ENCODE data around the gene CASTOR1. TPM values are rescaled to one million over a fixed set of nuclear protein-coding genes. Genes with fewer than 3 reads are reported as not detected.

The CASTOR1 gene
- total RNA-seq, 1 experiment from 2014 or later, result 10.6 TPM

DNA sequence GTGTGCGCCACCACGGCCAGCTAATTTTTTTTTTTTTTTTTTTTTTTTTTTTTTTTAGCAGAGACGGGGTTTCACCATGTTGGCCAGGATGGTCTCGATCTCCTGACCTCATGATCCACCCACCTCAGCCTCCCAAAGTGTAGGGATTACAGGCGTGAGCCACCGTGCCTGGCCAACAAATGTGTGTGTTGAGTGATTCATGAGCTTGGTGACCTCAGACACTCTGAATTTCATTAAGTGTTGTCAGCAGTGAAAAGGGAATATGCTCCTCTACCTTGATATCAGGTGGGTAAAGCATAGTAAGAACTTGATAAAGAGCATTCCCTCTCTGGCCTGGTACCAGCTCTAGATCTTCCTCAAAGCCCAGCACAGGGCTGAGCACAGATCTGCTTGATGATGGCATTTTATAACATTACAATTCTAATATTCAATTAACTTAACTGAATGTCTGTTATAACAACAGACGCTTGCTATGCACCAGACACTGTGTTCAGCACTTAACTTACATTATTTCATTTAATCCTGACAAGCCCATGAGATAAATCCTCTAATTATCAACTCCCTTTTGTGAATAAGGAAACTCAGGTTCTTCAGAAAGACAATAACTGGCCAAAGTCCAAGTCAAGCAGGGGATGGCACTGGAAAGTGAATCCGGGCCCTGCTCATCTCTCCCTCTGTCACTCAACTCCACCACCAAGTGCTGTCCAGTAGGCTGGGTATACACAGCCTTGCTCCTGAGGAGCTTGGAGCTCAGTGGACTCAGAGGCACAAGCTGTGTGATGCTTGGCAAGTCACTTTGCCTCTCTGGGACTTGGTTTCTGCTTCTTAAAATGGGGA, 24.4 kb upstream of the CASTOR1 start:
- TF ChIP-seq, protein P1, sequence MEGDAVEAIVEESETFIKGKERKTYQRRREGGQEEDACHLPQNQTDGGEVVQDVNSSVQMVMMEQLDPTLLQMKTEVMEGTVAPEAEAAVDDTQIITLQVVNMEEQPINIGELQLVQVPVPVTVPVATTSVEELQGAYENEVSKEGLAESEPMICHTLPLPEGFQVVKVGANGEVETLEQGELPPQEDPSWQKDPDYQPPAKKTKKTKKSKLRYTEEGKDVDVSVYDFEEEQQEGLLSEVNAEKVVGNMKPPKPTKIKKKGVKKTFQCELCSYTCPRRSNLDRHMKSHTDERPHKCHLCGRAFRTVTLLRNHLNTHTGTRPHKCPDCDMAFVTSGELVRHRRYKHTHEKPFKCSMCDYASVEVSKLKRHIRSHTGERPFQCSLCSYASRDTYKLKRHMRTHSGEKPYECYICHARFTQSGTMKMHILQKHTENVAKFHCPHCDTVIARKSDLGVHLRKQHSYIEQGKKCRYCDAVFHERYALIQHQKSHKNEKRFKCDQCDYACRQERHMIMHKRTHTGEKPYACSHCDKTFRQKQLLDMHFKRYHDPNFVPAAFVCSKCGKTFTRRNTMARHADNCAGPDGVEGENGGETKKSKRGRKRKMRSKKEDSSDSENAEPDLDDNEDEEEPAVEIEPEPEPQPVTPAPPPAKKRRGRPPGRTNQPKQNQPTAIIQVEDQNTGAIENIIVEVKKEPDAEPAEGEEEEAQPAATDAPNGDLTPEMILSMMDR (conservative IDR thresholded peaks at IDR 0.05), result no peak
- no peak for TF ChIP-seq EZH2 (IDR thresholded peaks at IDR 0.05; ENCODE audit: low read depth)
- Histone ChIP-seq H4K20me1 (ENCODE audit: insufficient read depth) (peaks cover 13% of the 10 kb centered on the region), H3K27ac (peak overlapping the region; percentile 26), H3K9me3 (ENCODE audit: insufficient read depth, low read depth) (no peaks in the 10 kb centered on the region), H3K4me2 (peak overlapping the region; percentile 27; the same call in 1 of the 2 replicates), H3K79me2 (ENCODE audit: low read depth) (peaks cover 74% of the 10 kb centered on the region), H3K4me3 (no peak overlapping the region), H3K36me3 (ENCODE audit: low read depth) (no peaks in the 10 kb centered on the region), H3K27me3 (ENCODE audit: insufficient read depth, low read depth) (no peaks in the 10 kb centered on the region), H3K9me2 (ENCODE audit: insufficient read depth) (no peaks in the 10 kb centered on the region), H2AFZ (no peak overlapping the region), H3K4me1 (replicated peaks; ENCODE audit: insufficient read depth) (peaks cover 69% of the 10 kb centered on the region), H3F3A (ENCODE audit: insufficient read depth, low read depth) (peaks cover 61% of the 10 kb centered on the region)
- DNase-seq, result peak in 1 of 2 experiments; percentile 58
- intact Hi-C loops (cut with micrococcal nuclease; ENCODE audit: unreplicated experiment), result loop anchor here (2.0 kb wide), 1 partner anchor 23 kb away; no protein-coding TSS in a partner anchor
- BruUV-seq (replicated peaks), result no TSS peak
- POLR2A ChIA-PET (ENCODE audit: unreplicated experiment), result interaction anchor here (0.6 to 0.7 kb wide), 2 partner anchors 23 kb away, joined by 4 to 6 read pairs; no protein-coding TSS in a partner anchor
- CTCF ChIA-PET, result interaction anchor here (1.5 kb wide), 1 partner anchor 13 kb away, joined by 4 read pairs; the partner anchor contains the start of gene TBC1D10A

DNA sequence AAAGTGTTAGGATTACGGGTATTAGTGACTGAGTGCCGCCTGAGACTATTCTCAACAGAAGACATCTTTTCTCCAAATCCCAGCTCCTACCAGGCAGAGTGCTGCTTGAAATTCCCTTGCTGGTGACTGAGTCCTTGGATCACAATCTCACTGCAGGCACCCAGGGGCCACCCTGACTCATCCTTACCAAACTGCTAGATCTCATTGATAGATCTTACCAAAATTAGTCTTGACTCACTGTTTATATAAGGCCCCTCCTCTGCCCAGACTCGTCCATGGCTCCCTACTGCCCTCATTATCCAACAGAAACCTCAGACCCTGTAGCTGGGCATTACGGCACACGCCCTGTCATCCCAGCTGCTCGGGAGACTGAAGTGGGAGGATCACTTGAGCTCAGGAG, 22.7 kb upstream of the CASTOR1 start:
- Histone ChIP-seq H3K9me3 (ENCODE audit: insufficient read depth, low read depth) (no peaks in the 10 kb centered on the region), H4K20me1 (ENCODE audit: insufficient read depth) (peaks cover 13% of the 10 kb centered on the region), H3K4me2 (peak overlapping the region; percentile 77), H3K9me2 (ENCODE audit: insufficient read depth) (no peaks in the 10 kb centered on the region), H3K27me3 (ENCODE audit: insufficient read depth, low read depth) (no peaks in the 10 kb centered on the region), H3K4me1 (replicated peaks; ENCODE audit: insufficient read depth) (peaks cover 84% of the 10 kb centered on the region), H3K27ac (peak overlapping the region; percentile 76), H3K79me2 (ENCODE audit: low read depth) (peaks cover 88% of the 10 kb centered on the region), H3K4me3 (peak overlapping the region; percentile 30; the same call in 1 of the 2 replicates), H3F3A (ENCODE audit: insufficient read depth, low read depth) (peaks cover 67% of the 10 kb centered on the region), H3K36me3 (ENCODE audit: low read depth) (no peaks in the 10 kb centered on the region), H2AFZ (no peak overlapping the region)
- ChIA-PET CTCF (interaction anchor here (1.2 to 1.5 kb wide), 2 partner anchors 14 to 15 kb away, joined by 4 to 6 read pairs; partner anchors contain the start of gene TBC1D10A), POLR2A (ENCODE audit: unreplicated experiment) (interaction anchor here (0.6 kb wide), 2 partner anchors 9 to 280 kb away, joined by 3 to 4 read pairs; partner anchors contain the start of gene PES1)
- DNase-seq, result peak; percentile 65 to 87
- intact Hi-C loops (cut with micrococcal nuclease; ENCODE audit: unreplicated experiment), result loop anchor here (2.0 kb wide), 1 partner anchor 21 kb away; no protein-coding TSS in a partner anchor
- BruUV-seq (replicated peaks), result no TSS peak
- TF ChIP-seq EZH2 (IDR thresholded peaks at IDR 0.05; ENCODE audit: low read depth), result no peak
- TF ChIP-seq, protein P1 (conservative IDR thresholded peaks at IDR 0.05), result no peak

DNA sequence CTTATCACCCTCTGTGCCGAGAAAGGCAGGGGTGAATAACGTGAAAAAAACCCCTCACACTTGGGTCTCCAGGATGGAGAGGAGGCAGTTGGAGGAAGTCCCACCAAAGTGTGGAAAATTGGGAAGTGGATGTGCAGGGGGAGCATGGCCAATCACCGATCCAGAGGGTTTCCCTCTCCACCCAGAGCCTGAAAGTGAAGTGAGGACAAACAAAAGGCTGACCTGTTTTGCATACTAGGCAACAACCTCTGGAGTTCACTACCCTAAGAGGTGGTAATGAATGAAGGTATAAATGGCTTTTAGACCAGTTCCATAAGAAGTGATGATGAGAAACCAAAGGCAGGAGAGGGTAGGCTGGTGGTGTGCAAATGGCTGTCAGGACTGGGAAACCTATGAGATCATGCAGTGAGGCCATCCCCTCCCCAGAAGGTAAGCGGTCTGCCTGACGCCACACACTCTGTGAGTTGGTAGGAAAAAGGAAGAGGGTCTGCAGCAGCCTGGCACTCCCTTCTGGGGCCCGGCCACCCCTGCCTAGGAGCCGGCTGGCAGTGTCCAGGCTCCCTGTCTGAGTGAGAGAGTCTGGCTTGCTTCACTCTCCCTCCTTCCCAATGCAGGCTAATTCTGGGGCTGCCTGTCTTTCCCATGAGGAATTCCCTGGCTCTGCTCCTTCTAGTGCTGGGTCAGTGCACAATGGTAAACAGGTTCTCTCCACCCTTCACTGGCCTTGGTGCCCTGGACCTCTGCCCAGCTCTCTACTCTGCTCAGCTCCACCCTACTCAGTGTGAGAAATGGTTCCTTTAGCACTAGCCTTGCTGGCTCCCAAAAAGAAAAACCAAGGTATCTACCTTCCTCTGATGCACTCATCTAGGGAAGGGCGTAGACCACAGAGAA, 21.8 kb upstream of the CASTOR1 start:
- Histone ChIP-seq H3K4me2 (peak overlapping the region; percentile 77), H3K36me3 (ENCODE audit: low read depth) (no peaks in the 10 kb centered on the region), H3K27me3 (ENCODE audit: insufficient read depth, low read depth) (no peaks in the 10 kb centered on the region), H4K20me1 (ENCODE audit: insufficient read depth) (peaks cover 13% of the 10 kb centered on the region), H3F3A (ENCODE audit: insufficient read depth, low read depth) (peaks cover 68% of the 10 kb centered on the region), H2AFZ (no peak overlapping the region), H3K4me1 (replicated peaks; ENCODE audit: insufficient read depth) (peaks cover 93% of the 10 kb centered on the region), H3K9me2 (ENCODE audit: insufficient read depth) (no peaks in the 10 kb centered on the region), H3K27ac (peak overlapping the region; percentile 76), H3K4me3 (peak overlapping the region; percentile 30; the same call in 1 of the 2 replicates), H3K79me2 (ENCODE audit: low read depth) (peaks cover 89% of the 10 kb centered on the region), H3K9me3 (ENCODE audit: insufficient read depth, low read depth) (no peaks in the 10 kb centered on the region)
- intact Hi-C loops (cut with micrococcal nuclease; ENCODE audit: unreplicated experiment), result loop anchor here (1.0 kb wide), 1 partner anchor 13 kb away; no protein-coding TSS in a partner anchor
- BruUV-seq (replicated peaks), result no TSS peak
- TF ChIP-seq, protein P1 (conservative IDR thresholded peaks at IDR 0.05), result no peak
- TF ChIP-seq EZH2 (IDR thresholded peaks at IDR 0.05; ENCODE audit: low read depth), result no peak
- ChIA-PET CTCF (interaction anchor here (0.7 to 1.2 kb wide), 2 partner anchors 13 to 23 kb away, joined by 4 to 6 read pairs; no protein-coding TSS in a partner anchor), POLR2A (ENCODE audit: unreplicated experiment) (interaction anchor here (0.6 kb wide), 2 partner anchors 97 to 281 kb away, joined by 3 to 7 read pairs; partner anchors contain the start of gene PES1)
- peak; percentile 67 to 68 for DNase-seq

Data from PC-9 (cell line).